OCI-LY1 (cell line): ENCODE measurements around the gene PDE3A.

Source experiments
- H2AFZ ChIP-seq: fragments of 200-600 bp; sonication (generic), shearing (Covaris generic); 2 replicates; pipeline ENCODE4 v1.6.0; 2014; ENCODE audit warnings: antibody characterized with exemption, mild to moderate bottlenecking, low read length
- H3F3A ChIP-seq: fragments of 200-600 bp; sonication (generic), shearing (Covaris generic); 2 replicates; pipeline ENCODE4 v1.6.0; 2014; ENCODE audit warnings: mild to moderate bottlenecking, antibody characterized with exemption, low read length, moderate library complexity; ENCODE audit not compliant: insufficient read depth
- H3K27ac ChIP-seq: fragments of 200-600 bp; sonication (generic); 2 replicates; pipeline ENCODE4 v1.5.1; 2014; ENCODE audit warnings: low read length, mixed run types, mild to moderate bottlenecking, low read depth; ENCODE audit not compliant: poor library complexity, severe bottlenecking
- H3K27me3 ChIP-seq: fragments of 200-600 bp; sonication (generic); 2 replicates; pipeline ENCODE4 v1.6.0; 2014; ENCODE audit warnings: antibody characterized with exemption, mild to moderate bottlenecking, low read length, moderate library complexity; ENCODE audit not compliant: insufficient read depth
- H3K36me3 ChIP-seq: fragments of 200-600 bp; sonication (generic); 2 replicates; pipeline ENCODE4 v1.6.1; 2014; ENCODE audit warnings: mild to moderate bottlenecking, antibody characterized with exemption, low read length, moderate library complexity, mixed read lengths; ENCODE audit not compliant: insufficient read depth
- H3K4me1 ChIP-seq: fragments of 200-600 bp; sonication (generic); 2 replicates; pipeline ENCODE4 v1.5.1; 2014; ENCODE audit warnings: mild to moderate bottlenecking, low read length, moderate library complexity; ENCODE audit not compliant: insufficient read depth, severe bottlenecking
- H3K4me2 ChIP-seq: fragments of 200-600 bp; sonication (generic), shearing (Covaris generic); 2 replicates; pipeline ENCODE4 v1.6.1; 2014; ENCODE audit warnings: low read length
- H3K4me3 ChIP-seq: fragments of 200-600 bp; sonication (generic); 2 replicates; pipeline ENCODE4 v1.5.1; 2014; ENCODE audit warnings: low read length, low read depth, mild to moderate bottlenecking, mixed read lengths; ENCODE audit not compliant: poor library complexity, severe bottlenecking
- H3K79me2 ChIP-seq: fragments of 200-600 bp; shearing (Covaris generic); 2 replicates; pipeline ENCODE4 v1.6.1; 2016; ENCODE audit warnings: mixed run types, low read length, mixed read lengths; ENCODE audit not compliant: insufficient read depth
- H3K9ac ChIP-seq: fragments of 200-600 bp; sonication (generic), shearing (Covaris generic); 2 replicates; pipeline ENCODE4 v1.6.1; 2014; ENCODE audit warnings: mild to moderate bottlenecking, low read length, mixed read lengths
- H3K9me2 ChIP-seq: fragments of 200-600 bp; sonication (generic), shearing (Covaris generic); 2 replicates; pipeline ENCODE4 v1.6.1; 2014; ENCODE audit warnings: low read depth, mild to moderate bottlenecking, low read length, mixed read lengths
- H3K9me3 ChIP-seq: fragments of 200-600 bp; shearing (Covaris generic); 2 replicates; pipeline ENCODE4 v1.6.1; 2014; ENCODE audit warnings: low read length, mixed read lengths
- H4K20me1 ChIP-seq: fragments of 200-600 bp; sonication (generic), shearing (Covaris generic); 2 replicates; pipeline ENCODE4 v1.6.0; 2016; ENCODE audit warnings: mild to moderate bottlenecking, low read length; ENCODE audit not compliant: insufficient read depth
- EZH2 ChIP-seq: fragments of 200-600 bp; sonication (generic), shearing (Covaris generic); IDR thresholded peaks from 2 replicates; pipeline ENCODE4 v1.8.0; 2017; ENCODE audit warnings: borderline replicate concordance, mixed run types, mild to moderate bottlenecking, antibody characterized with exemption, low read length, moderate library complexity, mixed read lengths
- TF ChIP-seq, protein P1 (sequence below): fragments of 200-600 bp; sonication (generic), shearing (Covaris generic); IDR thresholded peaks from 2 replicates; pipeline ENCODE4 v1.5.1; 2017; ENCODE audit warnings: mild to moderate bottlenecking, antibody characterized with exemption, low read length, moderate library complexity, mixed read lengths

PDE3A gene

DNA sequence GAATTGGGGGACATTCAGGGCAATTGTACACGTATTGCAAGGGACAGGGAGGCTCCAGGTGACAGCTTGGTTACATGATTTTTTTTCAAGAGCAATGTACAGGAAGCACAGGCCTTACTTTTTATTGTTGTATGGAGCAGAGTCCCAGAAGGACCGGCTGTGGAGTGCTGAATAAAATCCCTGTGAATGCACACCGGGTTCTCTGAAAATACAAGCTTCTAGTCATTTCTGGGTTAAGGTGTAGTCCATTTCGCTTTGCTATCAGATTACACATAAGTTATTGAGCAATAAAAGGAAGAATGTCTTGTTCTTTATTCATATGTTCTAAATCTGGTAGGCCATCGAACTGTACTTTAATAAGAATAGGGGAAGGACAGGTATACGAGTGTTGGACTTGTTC, 52.2 kb downstream of the PDE3A start:
- no peaks in the 10 kb centered on the region for H4K20me1 ChIP-seq
- H3K9ac ChIP-seq: no peak overlapping the region
- no peaks in the 10 kb centered on the region for H3K36me3 ChIP-seq
- H3K79me2 ChIP-seq: no peaks in the 10 kb centered on the region
- H3K27me3 ChIP-seq: no peaks in the 10 kb centered on the region
- no peaks in the 10 kb centered on the region for H3K4me1 ChIP-seq
- no peaks in the 10 kb centered on the region for H3F3A ChIP-seq
- no peaks in the 10 kb centered on the region for H3K9me2 ChIP-seq
- H2AFZ ChIP-seq: no peak overlapping the region
- TF ChIP-seq, protein P1, sequence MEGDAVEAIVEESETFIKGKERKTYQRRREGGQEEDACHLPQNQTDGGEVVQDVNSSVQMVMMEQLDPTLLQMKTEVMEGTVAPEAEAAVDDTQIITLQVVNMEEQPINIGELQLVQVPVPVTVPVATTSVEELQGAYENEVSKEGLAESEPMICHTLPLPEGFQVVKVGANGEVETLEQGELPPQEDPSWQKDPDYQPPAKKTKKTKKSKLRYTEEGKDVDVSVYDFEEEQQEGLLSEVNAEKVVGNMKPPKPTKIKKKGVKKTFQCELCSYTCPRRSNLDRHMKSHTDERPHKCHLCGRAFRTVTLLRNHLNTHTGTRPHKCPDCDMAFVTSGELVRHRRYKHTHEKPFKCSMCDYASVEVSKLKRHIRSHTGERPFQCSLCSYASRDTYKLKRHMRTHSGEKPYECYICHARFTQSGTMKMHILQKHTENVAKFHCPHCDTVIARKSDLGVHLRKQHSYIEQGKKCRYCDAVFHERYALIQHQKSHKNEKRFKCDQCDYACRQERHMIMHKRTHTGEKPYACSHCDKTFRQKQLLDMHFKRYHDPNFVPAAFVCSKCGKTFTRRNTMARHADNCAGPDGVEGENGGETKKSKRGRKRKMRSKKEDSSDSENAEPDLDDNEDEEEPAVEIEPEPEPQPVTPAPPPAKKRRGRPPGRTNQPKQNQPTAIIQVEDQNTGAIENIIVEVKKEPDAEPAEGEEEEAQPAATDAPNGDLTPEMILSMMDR: no peak
- no peak for TF ChIP-seq EZH2
- no peak overlapping the region for H3K4me2 ChIP-seq
- no peak overlapping the region for H3K4me3 ChIP-seq
- H3K27ac ChIP-seq: no peak overlapping the region
- H3K9me3 ChIP-seq: no peaks in the 10 kb centered on the region

DNA sequence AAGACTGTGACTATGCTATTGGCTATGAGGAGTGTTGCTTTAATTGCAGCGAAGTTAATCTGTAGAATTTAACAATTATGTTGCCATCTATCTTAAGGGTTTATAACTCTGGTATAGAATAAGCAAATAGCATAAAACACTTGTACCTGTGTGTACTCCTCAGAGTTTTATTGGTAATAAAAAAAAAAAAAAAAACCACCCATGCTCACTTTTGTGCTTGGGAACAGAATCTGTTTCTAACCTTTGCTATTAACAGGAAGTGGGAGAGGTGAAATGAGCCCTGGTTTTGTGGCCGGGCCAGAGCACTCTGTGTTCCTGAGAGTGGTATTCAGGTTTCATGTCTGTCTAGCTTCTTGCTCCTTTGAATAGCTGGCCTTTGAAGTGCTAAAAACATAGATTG, 53.1 kb downstream of the PDE3A start:
- H3K4me3 ChIP-seq: no peak overlapping the region
- H3K4me1 ChIP-seq: no peaks in the 10 kb centered on the region
- H3K36me3 ChIP-seq: no peaks in the 10 kb centered on the region
- no peak overlapping the region for H3K9ac ChIP-seq
- H3K27me3 ChIP-seq: no peaks in the 10 kb centered on the region
- H3K9me2 ChIP-seq: no peaks in the 10 kb centered on the region
- H3F3A ChIP-seq: no peaks in the 10 kb centered on the region
- H3K27ac ChIP-seq: no peak overlapping the region
- H4K20me1 ChIP-seq: no peaks in the 10 kb centered on the region
- H3K4me2 ChIP-seq: no peak overlapping the region
- no peaks in the 10 kb centered on the region for H3K79me2 ChIP-seq
- no peak overlapping the region for H2AFZ ChIP-seq
- TF ChIP-seq, protein P1: no peak
- no peak for TF ChIP-seq EZH2
- H3K9me3 ChIP-seq: no peaks in the 10 kb centered on the region

DNA sequence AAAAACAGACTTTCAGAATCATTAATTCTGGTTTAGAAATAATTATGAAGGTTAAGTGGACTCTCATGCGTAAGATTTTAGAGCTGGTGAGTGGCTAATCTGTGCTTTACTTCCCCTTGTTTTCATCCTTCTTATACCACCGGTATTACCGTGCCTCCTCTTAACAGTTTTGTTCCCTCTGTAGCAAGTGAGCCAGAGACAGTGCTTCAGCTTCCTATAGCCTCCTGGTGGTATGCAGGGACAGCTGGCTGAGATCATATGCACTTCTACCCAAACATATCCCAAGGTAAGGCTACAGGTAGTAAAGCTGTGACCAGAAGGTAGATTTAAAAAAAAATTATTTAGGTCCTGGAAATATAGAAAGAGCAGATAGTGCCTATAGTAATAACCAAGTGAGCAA, 55.2 kb downstream of the PDE3A start:
- Histone ChIP-seq H2AFZ (no peak overlapping the region), H3K4me3 (no peak overlapping the region), H3K36me3 (no peaks in the 10 kb centered on the region), H3K4me1 (no peaks in the 10 kb centered on the region), H3K79me2 (no peaks in the 10 kb centered on the region), H3K9ac (no peak overlapping the region), H3K9me2 (no peaks in the 10 kb centered on the region), H3K27me3 (no peaks in the 10 kb centered on the region), H3K27ac (no peak overlapping the region), H3F3A (no peaks in the 10 kb centered on the region), H3K9me3 (no peaks in the 10 kb centered on the region), H4K20me1 (no peaks in the 10 kb centered on the region), H3K4me2 (no peak overlapping the region)
- TF ChIP-seq EZH2: no peak
- TF ChIP-seq, protein P1: no peak
